GM19372 (cell line): ENCODE data around the gene FZD7.

ENCODE experiments used
- ATAC-seq: cut with Tn5 transposase; IDR thresholded peaks from one replicate; pipeline ENCODE4 v1.9.1; 2021; ENCODE audit warnings: mild to moderate bottlenecking, low read depth, moderate library complexity; ENCODE audit not compliant: unreplicated experiment

FZD7 gene

GRCh38 chr2:202035941-202036372 lies 2.3 kb downstream of the FZD7 start:
- no peak for ATAC-seq

GRCh38 chr2:202036601-202037037 lies 3.0 kb downstream of the FZD7 start:
- no peak for ATAC-seq

- ATAC-seq, result no peak
Observed at GRCh38 chr2:202037086-202037485, 3.4 kb downstream of the FZD7 start.

- ATAC-seq, result no peak
Observed at GRCh38 chr2:202038471-202039277, 5.0 kb downstream of the FZD7 start.

- no peak for ATAC-seq
Observed at GRCh38 chr2:202039278-202040078, 5.8 kb downstream of the FZD7 start.

- ATAC-seq, result no peak
Observed at GRCh38 chr2:202040079-202040844, 6.6 kb downstream of the FZD7 start.

GRCh38 chr2:202042444-202042843 lies 8.8 kb downstream of the FZD7 start:
- ATAC-seq, result no peak

GRCh38 chr2:202043475-202043874 lies 9.8 kb downstream of the FZD7 start:
- no peak for ATAC-seq

GRCh38 chr2:202044777-202045176 lies 11.1 kb downstream of the FZD7 start:
- ATAC-seq, result no peak

- ATAC-seq, result no peak
Observed at GRCh38 chr2:202046572-202046971, 12.9 kb downstream of the FZD7 start.

GRCh38 chr2:202049092-202049728 lies 15.6 kb downstream of the FZD7 start:
- ATAC-seq, result no peak

- ATAC-seq, result no peak
Observed at GRCh38 chr2:202049840-202050239, 16.2 kb downstream of the FZD7 start.

- ATAC-seq, result no peak
Observed at GRCh38 chr2:202050652-202051051, 17.0 kb downstream of the FZD7 start.

GRCh38 chr2:202051499-202052161 lies 18.0 kb downstream of the FZD7 start:
- no peak for ATAC-seq

GRCh38 chr2:202052235-202052634 lies 18.6 kb downstream of the FZD7 start:
- ATAC-seq, result no peak

GRCh38 chr2:202054679-202055078 lies 21.0 kb downstream of the FZD7 start:
- no peak for ATAC-seq

GRCh38 chr2:202056611-202057010 lies 23.0 kb downstream of the FZD7 start:
- no peak for ATAC-seq

- no peak for ATAC-seq
Observed at GRCh38 chr2:202060218-202060617, 26.6 kb downstream of the FZD7 start.

- no peak for ATAC-seq
Observed at GRCh38 chr2:202061695-202062094, 28.0 kb downstream of the FZD7 start.
